Osteoblast (primary cell): ENCODE data around the gene CGNL1. TPM values are rescaled to one million over a fixed set of nuclear protein-coding genes. Genes with fewer than 3 reads are reported as not detected.

Experiments
- DNase-seq: peaks from one replicate; pipeline ENCODE4 v3.0.0; 2011; ENCODE audit warnings: low spot score, mixed read lengths; ENCODE audit not compliant: insufficient read length; ENCODE audit errors: missing footprints
- H2AFZ ChIP-seq: 2 replicates; pipeline ENCODE4 v1.6.0; 2011; ENCODE audit warnings: mild to moderate bottlenecking, low read length
- H3K27ac ChIP-seq: 2 replicates; pipeline ENCODE4 v1.5.1; 2011; ENCODE audit warnings: mild to moderate bottlenecking, low read depth, low read length, moderate library complexity
- H3K27me3 ChIP-seq: 2 replicates; pipeline ENCODE4 v1.6.0; 2012; ENCODE audit warnings: mild to moderate bottlenecking, control low read depth, inconsistent platforms, low read length, moderate library complexity; ENCODE audit not compliant: insufficient read depth
- H3K36me3 ChIP-seq: 2 replicates; pipeline ENCODE4 v1.5.1; 2011; ENCODE audit warnings: mild to moderate bottlenecking, low read length, control low read depth, moderate library complexity; ENCODE audit not compliant: insufficient read depth
- H3K4me1 ChIP-seq: 2 replicates; pipeline ENCODE4 v1.5.1; 2011; ENCODE audit warnings: mild to moderate bottlenecking, low read length, control low read depth, moderate library complexity; ENCODE audit not compliant: insufficient read depth
- H3K4me2 ChIP-seq: 2 replicates; pipeline ENCODE4 v1.6.0; 2011; ENCODE audit warnings: mild to moderate bottlenecking, low read length; ENCODE audit not compliant: insufficient read depth
- H3K4me3 ChIP-seq: fragments of 200-600 bp; sonication (generic); 3 replicates; pipeline ENCODE4 v1.5.1; 2012; ENCODE audit warnings: mild to moderate bottlenecking, low read length, inconsistent platforms; ENCODE audit not compliant: insufficient read depth
- H3K79me2 ChIP-seq: 2 replicates; pipeline ENCODE4 v1.6.0; 2012; ENCODE audit warnings: mild to moderate bottlenecking, low read length, control low read depth, inconsistent platforms; ENCODE audit not compliant: insufficient read depth
- H3K9me3 ChIP-seq: 2 replicates; pipeline ENCODE4 v1.5.1; 2011; ENCODE audit warnings: low read depth, low read length, control low read depth
- H4K20me1 ChIP-seq: 2 replicates; pipeline ENCODE4 v1.6.0; 2012; ENCODE audit warnings: mild to moderate bottlenecking, low read length, control low read depth; ENCODE audit not compliant: insufficient read depth
- total RNA-seq: library from RNA; depleted of rRNA; stranded (reverse); fragments of >200 nt; gene quantifications from 2 replicates; pipeline ENCODE4 v1.2.3, GENCODE V29; 2012
- TF ChIP-seq, protein P1 (sequence below): IDR thresholded peaks from 2 replicates; pipeline ENCODE4 v1.5.1; 2011; ENCODE audit warnings: mild to moderate bottlenecking, low read depth, low read length, moderate library complexity; ENCODE audit errors: extremely low read depth

CGNL1 gene
- total RNA-seq, 1 donor = 1.1 TPM

- Histone ChIP-seq H3K27me3 (no peaks in the 10 kb centered on the region), H4K20me1 (no peaks in the 10 kb centered on the region), H3K4me1 (peaks cover 16% of the 10 kb centered on the region), H3K36me3 (no peaks in the 10 kb centered on the region), H3K4me2 (no peak overlapping the region), H3K79me2 (no peaks in the 10 kb centered on the region), H3K9me3 (no peaks in the 10 kb centered on the region), H2AFZ (no peak overlapping the region), H3K4me3 (no peak overlapping the region), H3K27ac (no peak overlapping the region)
- TF ChIP-seq, protein P1, sequence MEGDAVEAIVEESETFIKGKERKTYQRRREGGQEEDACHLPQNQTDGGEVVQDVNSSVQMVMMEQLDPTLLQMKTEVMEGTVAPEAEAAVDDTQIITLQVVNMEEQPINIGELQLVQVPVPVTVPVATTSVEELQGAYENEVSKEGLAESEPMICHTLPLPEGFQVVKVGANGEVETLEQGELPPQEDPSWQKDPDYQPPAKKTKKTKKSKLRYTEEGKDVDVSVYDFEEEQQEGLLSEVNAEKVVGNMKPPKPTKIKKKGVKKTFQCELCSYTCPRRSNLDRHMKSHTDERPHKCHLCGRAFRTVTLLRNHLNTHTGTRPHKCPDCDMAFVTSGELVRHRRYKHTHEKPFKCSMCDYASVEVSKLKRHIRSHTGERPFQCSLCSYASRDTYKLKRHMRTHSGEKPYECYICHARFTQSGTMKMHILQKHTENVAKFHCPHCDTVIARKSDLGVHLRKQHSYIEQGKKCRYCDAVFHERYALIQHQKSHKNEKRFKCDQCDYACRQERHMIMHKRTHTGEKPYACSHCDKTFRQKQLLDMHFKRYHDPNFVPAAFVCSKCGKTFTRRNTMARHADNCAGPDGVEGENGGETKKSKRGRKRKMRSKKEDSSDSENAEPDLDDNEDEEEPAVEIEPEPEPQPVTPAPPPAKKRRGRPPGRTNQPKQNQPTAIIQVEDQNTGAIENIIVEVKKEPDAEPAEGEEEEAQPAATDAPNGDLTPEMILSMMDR = no peak
- DNase-seq = no peak
Observed at GRCh38 chr15:57477736-57478522, 101.6 kb downstream of the CGNL1 start.

DNA sequence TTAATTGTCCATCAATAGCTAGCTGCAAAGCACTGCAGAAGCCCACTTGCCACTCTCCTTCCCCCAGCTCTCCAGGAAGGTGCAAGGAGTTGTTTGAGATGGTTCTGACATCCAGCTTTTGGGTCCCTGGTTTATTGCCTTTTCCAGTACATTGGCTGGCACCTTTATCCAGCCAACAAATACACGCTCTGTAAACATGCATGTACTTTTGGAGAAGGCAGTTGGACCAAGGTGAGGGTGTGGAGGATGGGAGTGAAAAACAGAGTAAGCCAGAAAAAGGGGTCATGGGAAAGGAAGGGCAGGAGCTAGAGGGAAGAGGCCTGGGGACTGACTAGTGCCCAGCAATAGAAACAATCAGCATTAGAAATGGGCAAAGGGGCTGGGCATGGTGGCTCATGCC lies 102.7 kb downstream of the CGNL1 start:
- no peaks in the 10 kb centered on the region for H3K79me2 ChIP-seq
- H3K36me3 ChIP-seq = no peaks in the 10 kb centered on the region
- H3K27ac ChIP-seq = no peak overlapping the region
- H4K20me1 ChIP-seq = no peaks in the 10 kb centered on the region
- TF ChIP-seq, protein P1 = no peak
- H3K4me2 ChIP-seq = no peak overlapping the region
- H3K27me3 ChIP-seq = no peaks in the 10 kb centered on the region
- H3K4me1 ChIP-seq = peaks cover 16% of the 10 kb centered on the region
- no peaks in the 10 kb centered on the region for H3K9me3 ChIP-seq
- H2AFZ ChIP-seq = no peak overlapping the region
- no peak overlapping the region for H3K4me3 ChIP-seq
- DNase-seq = no peak

DNA sequence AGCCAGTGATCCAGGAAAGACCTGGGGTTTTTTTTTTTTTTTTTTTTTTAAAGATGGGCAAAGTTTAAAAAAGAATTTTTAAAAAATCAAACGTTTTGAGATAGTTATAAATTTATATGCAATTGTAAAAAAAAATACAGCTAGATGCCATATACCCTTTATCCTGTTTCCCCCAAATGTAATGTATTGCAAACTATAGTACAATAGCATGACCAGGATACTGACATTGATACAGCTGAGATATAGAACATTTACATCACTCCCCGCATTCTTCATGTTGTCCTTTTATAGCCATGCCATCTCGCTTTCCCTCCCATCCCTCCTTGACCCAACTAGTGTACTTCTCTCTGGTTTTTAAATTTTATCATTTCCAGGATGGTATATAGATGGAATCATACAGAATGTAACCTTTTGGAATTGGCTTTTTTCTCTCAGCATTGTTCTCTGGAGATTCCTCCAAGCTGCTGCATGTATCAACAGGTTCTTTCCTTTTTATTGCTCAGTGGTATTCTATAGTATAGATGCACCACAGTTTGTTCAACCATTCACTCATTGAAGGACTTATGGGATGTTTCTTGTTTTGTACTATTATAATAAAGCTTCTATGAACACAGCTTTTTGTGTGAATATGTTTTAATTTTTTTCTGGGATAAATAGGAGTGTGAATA lies 104.9 kb downstream of the CGNL1 start:
- H3K79me2 ChIP-seq = no peaks in the 10 kb centered on the region
- no peak overlapping the region for H3K4me3 ChIP-seq
- H4K20me1 ChIP-seq = no peaks in the 10 kb centered on the region
- no peaks in the 10 kb centered on the region for H3K36me3 ChIP-seq
- no peak overlapping the region for H3K4me2 ChIP-seq
- TF ChIP-seq, protein P1 = no peak
- no peak overlapping the region for H3K27ac ChIP-seq
- no peak for DNase-seq
- H3K4me1 ChIP-seq = peaks cover 19% of the 10 kb centered on the region
- H3K27me3 ChIP-seq = no peaks in the 10 kb centered on the region
- H2AFZ ChIP-seq = no peak overlapping the region
- H3K9me3 ChIP-seq = no peaks in the 10 kb centered on the region

GRCh38 chr15:57485869-57486268 lies 109.6 kb downstream of the CGNL1 start:
- no peak overlapping the region for H2AFZ ChIP-seq

More at GRCh38 chr15:57485869-57486268, 109.6 kb downstream of the CGNL1 start:
- Histone ChIP-seq H3K27me3 (no peaks in the 10 kb centered on the region), H3K9me3 (no peaks in the 10 kb centered on the region), H3K79me2 (no peaks in the 10 kb centered on the region), H4K20me1 (no peaks in the 10 kb centered on the region), H3K4me3 (no peak overlapping the region), H3K27ac (peak overlapping the region; percentile 40), H3K4me1 (peaks cover 13% of the 10 kb centered on the region), H3K36me3 (no peaks in the 10 kb centered on the region), H3K4me2 (peak overlapping the region; percentile 11)
- DNase-seq = peak; percentile 83
- TF ChIP-seq, protein P1 = no peak
